Colonic mucosa (tissue), 4 donors: ENCODE measurements around the gene C10orf71. TPM values are rescaled to one million over a fixed set of nuclear protein-coding genes. Genes with fewer than 3 reads are reported as not detected.

ENCODE experiments used
- DNase-seq: peaks from one replicate; pipeline ENCODE4 v3.0.0-alpha.2; 2020
- H3K27ac ChIP-seq: fragments of 200-600 bp; one replicate; pipeline ENCODE4 v1.8.0; 2021
- H3K27me3 ChIP-seq: fragments of 200-600 bp; one replicate; pipeline ENCODE4 v1.8.0; 2021
- H3K36me3 ChIP-seq: fragments of 200-600 bp; one replicate; pipeline ENCODE4 v1.8.0; 2021
- H3K4me1 ChIP-seq: fragments of 200-600 bp; one replicate; pipeline ENCODE4 v1.8.0; 2021; ENCODE audit warnings: mild to moderate bottlenecking
- H3K4me3 ChIP-seq: fragments of 200-600 bp; one replicate; pipeline ENCODE4 v1.8.0; 2021
- H3K9ac ChIP-seq, 2 donors: one replicate each; pipeline ENCODE4 v1.7.0; 2013; ENCODE audit warnings: control low read depth in 2 of 2, low read depth in 2 of 2, low read length in 2 of 2
- H3K9me3 ChIP-seq: fragments of 200-600 bp; one replicate; pipeline ENCODE4 v1.8.0; 2021
- intact Hi-C: fragments of 100-400 bp; cut with DNase I; formaldehyde crosslinking; loops from one replicate; pipeline ENCODE4 v1.14.1; 2022
- total RNA-seq, 2 donors: library from RNA; stranded (reverse); fragmentation: NEBNext Ultra II Directional in 1 of 2; extraction: Animal tissue kit (Norgen Biotek cat#: 25700) in 1 of 2; gene quantifications; one replicate each; pipeline ENCODE4 v1.2.1, GENCODE V29; 2021
- TF ChIP-seq, protein P1 (sequence below): fragments of 200-600 bp; IDR thresholded peaks from one replicate; pipeline ENCODE4 v1.8.0; 2022; ENCODE audit warnings: antibody characterized with exemption, mild to moderate bottlenecking
- donor health status: healthy.
- donor health status: DM: no; HTN: no; CAD: no.
- donor health status: DM: no; HTN: no; CAD: no.

Gene C10orf71
- total RNA-seq, 2 donors from 2014 or later = not detected

DNA sequence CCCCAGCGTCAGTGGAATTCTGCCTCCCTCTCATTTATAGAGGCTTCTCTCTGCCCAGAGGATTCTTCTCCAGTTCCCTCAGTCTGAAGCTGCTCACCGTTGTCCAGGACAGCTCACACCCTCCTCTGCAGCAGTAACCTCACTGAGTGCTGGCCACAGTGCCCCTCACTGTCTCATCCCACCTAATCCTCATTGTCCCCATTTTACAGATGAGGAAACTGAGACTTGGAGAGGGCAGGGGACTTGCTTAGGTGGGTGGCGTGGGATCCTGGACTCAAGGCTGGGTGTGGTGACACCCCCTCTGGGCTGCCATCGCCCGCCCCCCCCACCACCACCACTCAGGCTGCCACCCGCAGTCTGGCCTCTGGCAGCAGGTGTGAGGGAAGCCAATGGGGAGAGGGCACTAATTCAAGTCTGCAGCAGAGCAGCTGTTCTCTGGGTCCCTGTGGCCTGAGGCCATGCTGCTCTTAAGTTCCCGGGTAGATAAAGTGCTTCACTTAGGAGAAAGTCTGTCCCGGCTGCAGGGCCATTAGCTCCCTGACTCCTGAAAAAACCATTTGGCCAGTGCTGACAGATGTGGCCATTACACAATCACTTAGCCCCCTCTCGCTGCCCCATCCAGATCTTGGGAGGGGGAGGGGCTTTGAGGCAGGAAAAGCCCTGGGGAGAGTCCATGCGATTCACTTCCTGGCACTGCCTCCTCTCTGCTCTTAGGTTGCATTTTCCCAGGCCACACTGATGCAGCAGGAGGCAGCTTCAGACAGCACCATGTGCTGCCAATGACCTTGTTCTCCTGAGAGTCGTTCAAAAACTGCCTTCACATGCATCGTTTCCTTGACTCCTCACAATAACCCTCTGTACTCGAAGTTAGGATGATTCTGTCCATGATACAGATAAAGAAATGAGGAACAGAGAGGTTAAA lies 60.6 kb downstream of the C10orf71 start:
- no peak overlapping the region for H3K27ac ChIP-seq
- H3K9me3 ChIP-seq = no peaks in the 10 kb centered on the region
- no peak for DNase-seq
- H3K4me3 ChIP-seq = no peak overlapping the region
- H3K27me3 ChIP-seq = no peaks in the 10 kb centered on the region
- no peaks in the 10 kb centered on the region for H3K36me3 ChIP-seq
- intact Hi-C loops = no loop called here
- TF ChIP-seq, protein P1, sequence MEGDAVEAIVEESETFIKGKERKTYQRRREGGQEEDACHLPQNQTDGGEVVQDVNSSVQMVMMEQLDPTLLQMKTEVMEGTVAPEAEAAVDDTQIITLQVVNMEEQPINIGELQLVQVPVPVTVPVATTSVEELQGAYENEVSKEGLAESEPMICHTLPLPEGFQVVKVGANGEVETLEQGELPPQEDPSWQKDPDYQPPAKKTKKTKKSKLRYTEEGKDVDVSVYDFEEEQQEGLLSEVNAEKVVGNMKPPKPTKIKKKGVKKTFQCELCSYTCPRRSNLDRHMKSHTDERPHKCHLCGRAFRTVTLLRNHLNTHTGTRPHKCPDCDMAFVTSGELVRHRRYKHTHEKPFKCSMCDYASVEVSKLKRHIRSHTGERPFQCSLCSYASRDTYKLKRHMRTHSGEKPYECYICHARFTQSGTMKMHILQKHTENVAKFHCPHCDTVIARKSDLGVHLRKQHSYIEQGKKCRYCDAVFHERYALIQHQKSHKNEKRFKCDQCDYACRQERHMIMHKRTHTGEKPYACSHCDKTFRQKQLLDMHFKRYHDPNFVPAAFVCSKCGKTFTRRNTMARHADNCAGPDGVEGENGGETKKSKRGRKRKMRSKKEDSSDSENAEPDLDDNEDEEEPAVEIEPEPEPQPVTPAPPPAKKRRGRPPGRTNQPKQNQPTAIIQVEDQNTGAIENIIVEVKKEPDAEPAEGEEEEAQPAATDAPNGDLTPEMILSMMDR = no peak
- H3K4me1 ChIP-seq = no peaks in the 10 kb centered on the region
- no peak overlapping the region for H3K9ac ChIP-seq

- TF ChIP-seq, protein P1 = no peak
Measured at GRCh38 chr10:49360271-49361177, 61.6 kb downstream of the C10orf71 start.

DNA sequence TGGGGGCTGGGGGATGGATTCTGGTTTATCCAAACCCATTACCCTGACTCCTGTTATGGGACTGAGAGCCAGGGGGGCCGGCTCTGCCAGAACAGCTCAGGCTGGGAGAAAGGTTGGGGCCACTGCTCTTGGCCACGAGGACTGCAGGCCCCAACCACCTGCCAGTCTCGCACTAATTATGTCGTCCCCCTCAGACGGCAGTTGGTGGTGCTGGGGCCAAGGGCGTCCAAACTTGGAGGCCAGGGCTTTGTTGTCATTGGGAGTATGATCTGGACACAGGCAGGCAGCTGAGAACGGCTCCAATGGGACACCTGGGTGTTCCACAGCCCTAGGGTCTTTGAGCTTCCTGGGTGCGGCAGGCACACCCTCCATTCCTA lies 62.2 kb downstream of the C10orf71 start:
- no peak overlapping the region for H3K4me3 ChIP-seq
- DNase-seq = no peak
- no peaks in the 10 kb centered on the region for H3K9me3 ChIP-seq
- intact Hi-C loops = no loop called here
- no peak overlapping the region for H3K9ac ChIP-seq
- no peaks in the 10 kb centered on the region for H3K4me1 ChIP-seq
- no peak overlapping the region for H3K27ac ChIP-seq
- H3K27me3 ChIP-seq = no peaks in the 10 kb centered on the region
- TF ChIP-seq, protein P1 = no peak
- no peaks in the 10 kb centered on the region for H3K36me3 ChIP-seq

More at GRCh38 chr10:49360271-49361177, 61.6 kb downstream of the C10orf71 start:
- Histone ChIP-seq H3K9ac (no peak overlapping the region), H3K9me3 (no peaks in the 10 kb centered on the region), H3K36me3 (no peaks in the 10 kb centered on the region), H3K4me1 (no peaks in the 10 kb centered on the region), H3K4me3 (no peak overlapping the region), H3K27me3 (no peaks in the 10 kb centered on the region), H3K27ac (no peak overlapping the region)
- intact Hi-C loops = no loop called here
- no peak for DNase-seq

DNA sequence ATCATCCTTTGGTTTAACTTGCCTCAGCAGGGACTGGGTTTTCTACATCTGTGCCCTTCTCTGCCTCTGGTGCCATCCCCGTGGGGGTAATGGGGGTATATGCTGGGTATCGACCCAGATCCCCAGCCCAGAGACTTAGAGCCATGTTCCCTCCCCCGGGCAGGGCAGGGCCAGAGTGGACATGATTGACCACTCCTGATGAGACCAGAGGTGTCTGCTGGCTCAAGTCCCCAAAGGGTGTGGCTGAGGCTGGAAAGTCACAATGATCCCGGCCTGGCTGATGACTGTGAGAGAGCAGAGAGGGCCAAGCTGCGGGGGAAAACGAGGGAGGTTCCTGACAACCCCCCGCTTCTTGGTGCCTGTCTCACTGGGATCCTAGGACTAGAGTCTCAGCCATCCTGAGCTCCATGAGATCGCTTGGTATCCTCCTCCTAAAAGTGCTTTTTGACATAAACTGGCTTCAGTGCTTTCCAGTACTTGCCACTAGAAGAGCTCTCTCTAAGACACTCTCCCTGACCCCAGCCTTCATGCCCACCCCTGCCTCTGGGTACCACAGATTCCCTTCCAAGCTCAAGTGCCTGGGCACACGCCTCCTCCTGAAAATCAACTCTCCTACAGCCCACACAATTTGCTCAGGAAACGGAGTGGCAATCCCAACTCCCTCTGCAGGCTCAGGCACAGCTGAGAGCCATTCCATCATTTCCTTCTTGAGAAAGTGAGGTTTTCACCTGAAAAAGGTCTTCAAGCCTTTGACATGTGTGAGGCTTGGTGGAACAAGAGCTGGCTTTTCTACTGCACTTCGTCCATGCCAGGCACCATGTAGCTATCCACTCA lies 63.0 kb downstream of the C10orf71 start:
- H3K27ac ChIP-seq = no peak overlapping the region
- intact Hi-C loops = no loop called here
- H3K4me3 ChIP-seq = no peak overlapping the region
- H3K9me3 ChIP-seq = no peaks in the 10 kb centered on the region
- H3K27me3 ChIP-seq = no peaks in the 10 kb centered on the region
- H3K4me1 ChIP-seq = no peaks in the 10 kb centered on the region
- TF ChIP-seq, protein P1 = no peak
- H3K36me3 ChIP-seq = no peaks in the 10 kb centered on the region
- no peak overlapping the region for H3K9ac ChIP-seq
- no peak for DNase-seq
